Immature natural killer cell (primary cell): ENCODE data around the gene FOXD4L1. TPM values are rescaled to one million over a fixed set of nuclear protein-coding genes. Genes with fewer than 3 reads are reported as not detected.
"Not testable (repeated sequence)": the region's sequence is repeated elsewhere in the genome, so short reads cannot be mapped to it uniquely, and the experiment has no call there.

Source experiments
- DNase-seq, 3 donors: peaks; one replicate each; pipeline ENCODE4 v3.0.0; 2022; ENCODE audit warnings: mixed read lengths in 1 of 3
- H3K27ac Mint-ChIP-seq, 6 donors: one replicate each; pipeline ENCODE4 v1.8.0; 2020; ENCODE audit warnings: mixed read lengths in 6 of 6, mild to moderate bottlenecking in 5 of 6, inconsistent platforms in 4 of 6, moderate library complexity in 3 of 6
- H3K27me3 Mint-ChIP-seq, 3 donors: one replicate each; pipeline ENCODE4 v1.8.0; 2020 to 2021; ENCODE audit warnings: low read depth in 3 of 3, mild to moderate bottlenecking in 3 of 3, mixed read lengths in 3 of 3, moderate library complexity in 3 of 3, inconsistent platforms in 1 of 3
- H3K36me3 Mint-ChIP-seq, 3 donors: one replicate each; pipeline ENCODE4 v1.8.0; 2020; ENCODE audit warnings: mixed read lengths in 3 of 3, inconsistent platforms in 2 of 3, mild to moderate bottlenecking in 2 of 3
- H3K4me1 Mint-ChIP-seq, 2 donors: one replicate each; pipeline ENCODE4 v1.8.0; 2020; ENCODE audit warnings: inconsistent platforms in 2 of 2, mild to moderate bottlenecking in 2 of 2, mixed read lengths in 2 of 2, moderate library complexity in 1 of 2
- H3K4me3 Mint-ChIP-seq, 5 donors: one replicate each; pipeline ENCODE4 v1.8.0; 2020; ENCODE audit warnings: mild to moderate bottlenecking in 5 of 5, mixed read lengths in 5 of 5, inconsistent platforms in 3 of 5, moderate library complexity in 3 of 5
- H3K9me3 Mint-ChIP-seq, 6 donors: one replicate each; pipeline ENCODE4 v1.8.0; 2020; ENCODE audit warnings: mild to moderate bottlenecking in 6 of 6, mixed read lengths in 6 of 6, inconsistent platforms in 4 of 6, moderate library complexity in 3 of 6
- polyA plus RNA-seq, 3 donors: library from polyadenylated mRNA; unstranded; fragments of 300-500 nt; fragmentation: Illumina TruSeq; gene quantifications; one replicate each; pipeline ENCODE4 v1.2.3, GENCODE V29; 2021

The FOXD4L1 gene
- polyA plus RNA-seq, 3 donors from 2014 or later: not detected

DNA sequence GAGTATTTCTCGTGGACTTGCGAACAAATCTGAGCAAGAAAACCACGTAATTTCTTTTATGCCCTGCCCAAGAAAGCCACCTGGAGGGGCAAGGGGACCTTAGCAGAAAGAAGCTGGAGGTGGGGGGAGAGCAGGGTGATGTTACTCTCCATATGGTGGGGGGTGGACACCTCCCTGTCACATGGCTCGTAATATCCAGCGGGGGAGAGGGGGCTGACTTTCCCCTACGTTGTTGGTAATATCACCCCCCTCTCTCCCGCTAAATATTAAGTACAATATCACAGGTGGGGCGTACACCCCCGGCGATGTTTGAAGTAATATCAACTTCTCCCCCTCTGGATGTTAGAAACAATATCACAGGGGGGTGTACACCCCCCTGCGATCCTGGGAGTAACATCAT is 9.7 kb downstream of the FOXD4L1 start:
- peaks cover 2 to 14% (median 10%) of the 10 kb centered on the region in 3 donors for H3K27me3 Mint-ChIP-seq
- H3K9me3 Mint-ChIP-seq, DNase-seq, H3K4me3 Mint-ChIP-seq, H3K36me3 Mint-ChIP-seq, H3K4me1 Mint-ChIP-seq, H3K27ac Mint-ChIP-seq: not testable (repeated sequence)

DNA sequence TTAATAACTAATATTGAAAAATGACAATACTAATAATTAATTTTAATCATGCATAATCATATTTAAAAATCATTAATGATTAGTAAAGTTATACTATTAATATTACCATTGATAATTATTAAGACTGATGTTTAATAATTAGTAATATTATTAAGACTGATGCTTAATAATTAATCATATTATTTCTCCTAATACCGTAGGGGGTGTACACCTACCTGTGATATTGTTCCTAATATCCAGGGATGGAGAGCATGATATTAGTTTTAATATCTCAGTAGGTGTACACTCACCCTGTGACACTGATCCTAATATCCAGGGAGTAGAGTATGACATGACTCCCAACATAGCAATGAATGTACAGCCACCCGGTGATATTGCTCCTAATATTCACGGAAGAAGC is 12.4 kb downstream of the FOXD4L1 start:
- H3K27me3 Mint-ChIP-seq, H3K27ac Mint-ChIP-seq, H3K9me3 Mint-ChIP-seq, H3K4me1 Mint-ChIP-seq, DNase-seq, H3K36me3 Mint-ChIP-seq, H3K4me3 Mint-ChIP-seq: not testable (repeated sequence)

DNA sequence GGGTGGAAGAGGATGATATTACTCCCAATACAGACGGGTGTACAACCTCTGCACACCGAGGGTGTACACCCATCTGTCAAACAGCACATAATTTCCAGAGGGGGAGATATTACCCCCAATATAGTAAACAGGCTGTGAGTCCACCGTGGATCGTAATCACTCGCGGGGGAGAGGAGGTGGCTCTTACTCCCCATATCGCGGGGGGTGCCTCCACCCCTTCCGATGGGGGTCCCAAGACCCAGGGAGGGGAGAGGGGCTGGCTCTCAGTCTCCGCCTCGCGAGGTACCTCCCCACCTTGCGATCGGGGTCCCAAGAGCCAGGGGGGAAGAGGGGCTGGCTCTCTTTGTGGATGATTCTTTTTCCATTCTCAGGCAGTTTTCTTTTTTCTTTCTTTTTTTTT is 13.4 kb downstream of the FOXD4L1 start:
- H3K4me1 Mint-ChIP-seq, H3K27me3 Mint-ChIP-seq, DNase-seq, H3K27ac Mint-ChIP-seq, H3K4me3 Mint-ChIP-seq, H3K36me3 Mint-ChIP-seq, H3K9me3 Mint-ChIP-seq: not testable (repeated sequence)

- not testable (repeated sequence) for H3K4me3 Mint-ChIP-seq, H3K9me3 Mint-ChIP-seq, H3K36me3 Mint-ChIP-seq, DNase-seq, H3K4me1 Mint-ChIP-seq, H3K27ac Mint-ChIP-seq, H3K27me3 Mint-ChIP-seq
Observed at GRCh38 chr2:113515457-113515856, 17.0 kb downstream of the FOXD4L1 start.

GRCh38 chr2:113515995-113516394 is 17.5 kb downstream of the FOXD4L1 start:
- H3K4me1 Mint-ChIP-seq, H3K36me3 Mint-ChIP-seq, H3K27ac Mint-ChIP-seq, H3K4me3 Mint-ChIP-seq, DNase-seq, H3K9me3 Mint-ChIP-seq, H3K27me3 Mint-ChIP-seq: not testable (repeated sequence)

- not testable (repeated sequence) for H3K36me3 Mint-ChIP-seq
Observed at GRCh38 chr2:113517025-113517424, 18.6 kb downstream of the FOXD4L1 start.

DNA sequence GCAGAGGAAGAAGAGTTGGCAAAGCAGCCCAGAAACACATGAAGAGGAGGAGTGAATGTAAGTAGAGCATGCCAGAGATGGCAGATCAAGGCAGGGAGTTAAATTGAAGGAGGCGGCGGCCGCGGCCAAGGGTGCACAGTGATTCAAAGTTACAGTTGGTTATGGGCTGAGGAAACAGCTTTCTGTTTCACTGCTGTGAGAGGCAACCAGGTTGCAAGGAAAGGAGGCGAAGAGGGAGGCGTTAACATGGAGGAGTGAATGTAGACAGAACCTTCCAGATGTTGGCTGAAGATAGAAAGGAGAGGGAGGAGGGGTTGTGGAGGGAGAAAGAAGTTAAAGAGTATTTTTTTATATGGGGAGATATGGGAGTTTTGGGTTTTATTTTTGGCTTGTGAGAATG is 22.4 kb downstream of the FOXD4L1 start:
- not testable (repeated sequence) for H3K9me3 Mint-ChIP-seq, H3K4me3 Mint-ChIP-seq, H3K27me3 Mint-ChIP-seq, H3K4me1 Mint-ChIP-seq, DNase-seq, H3K27ac Mint-ChIP-seq, H3K36me3 Mint-ChIP-seq

More at GRCh38 chr2:113517025-113517424, 18.6 kb downstream of the FOXD4L1 start:
- DNase-seq, H3K9me3 Mint-ChIP-seq, H3K27me3 Mint-ChIP-seq, H3K4me3 Mint-ChIP-seq, H3K4me1 Mint-ChIP-seq: not testable (repeated sequence)
- peak overlapping the region in 1 of 6 donors; percentile 23 for H3K27ac Mint-ChIP-seq

DNA sequence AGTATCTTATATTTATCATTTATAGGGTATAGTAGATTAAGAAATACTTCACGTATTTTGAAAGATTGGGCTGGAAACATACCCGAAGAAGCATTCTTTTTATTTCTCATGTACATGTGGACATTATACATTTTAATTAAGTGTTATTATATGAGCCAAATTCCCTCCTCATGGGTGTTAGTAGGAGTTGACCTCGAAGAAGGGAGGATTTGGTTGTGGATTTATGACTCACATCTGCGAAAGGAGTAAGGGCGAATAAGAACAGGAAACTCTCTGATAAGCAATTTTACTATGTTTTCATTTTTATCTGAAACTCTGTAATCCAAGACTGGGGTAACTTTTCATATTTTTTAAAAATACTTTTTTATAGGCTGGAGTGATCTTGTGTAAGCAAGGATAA is 23.0 kb downstream of the FOXD4L1 start:
- not testable (repeated sequence) for H3K36me3 Mint-ChIP-seq, H3K4me1 Mint-ChIP-seq, H3K27me3 Mint-ChIP-seq, H3K9me3 Mint-ChIP-seq, H3K27ac Mint-ChIP-seq, DNase-seq, H3K4me3 Mint-ChIP-seq

- DNase-seq, H3K4me3 Mint-ChIP-seq, H3K9me3 Mint-ChIP-seq, H3K27me3 Mint-ChIP-seq, H3K4me1 Mint-ChIP-seq, H3K27ac Mint-ChIP-seq, H3K36me3 Mint-ChIP-seq: not testable (repeated sequence)
Observed at GRCh38 chr2:113524986-113525385, 26.5 kb downstream of the FOXD4L1 start.

GRCh38 chr2:113527350-113528045 is 29.0 kb downstream of the FOXD4L1 start:
- H3K27ac Mint-ChIP-seq, H3K36me3 Mint-ChIP-seq, H3K4me3 Mint-ChIP-seq, H3K4me1 Mint-ChIP-seq, H3K9me3 Mint-ChIP-seq, H3K27me3 Mint-ChIP-seq: not testable (repeated sequence)
- DNase-seq: peak; percentile 17 to 46 (median 28)

- H3K4me1 Mint-ChIP-seq, H3K36me3 Mint-ChIP-seq, H3K27ac Mint-ChIP-seq, DNase-seq, H3K9me3 Mint-ChIP-seq, H3K4me3 Mint-ChIP-seq, H3K27me3 Mint-ChIP-seq: not testable (repeated sequence)
Observed at GRCh38 chr2:113528126-113528525, 29.7 kb downstream of the FOXD4L1 start.

DNA sequence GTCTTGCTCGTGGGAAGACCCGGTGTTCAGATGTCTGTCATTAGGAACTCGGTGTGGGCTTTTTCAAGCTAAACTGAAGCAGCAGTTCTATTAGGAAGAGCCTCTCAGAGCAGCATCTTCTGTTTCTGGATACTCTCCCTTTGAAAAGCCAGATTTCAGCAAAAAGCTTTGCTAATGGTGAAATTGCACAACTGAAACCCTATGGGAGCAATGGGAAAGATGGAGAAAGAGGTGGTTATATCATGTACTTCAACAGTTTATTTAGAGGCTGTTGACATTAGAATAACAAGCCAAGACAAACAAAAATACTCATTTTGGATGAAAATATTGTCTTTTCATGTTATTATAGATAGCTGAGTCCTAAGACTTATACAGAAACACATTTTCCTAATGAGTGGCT is 30.4 kb downstream of the FOXD4L1 start:
- H3K27ac Mint-ChIP-seq, DNase-seq, H3K36me3 Mint-ChIP-seq, H3K27me3 Mint-ChIP-seq, H3K4me3 Mint-ChIP-seq, H3K4me1 Mint-ChIP-seq, H3K9me3 Mint-ChIP-seq: not testable (repeated sequence)

DNA sequence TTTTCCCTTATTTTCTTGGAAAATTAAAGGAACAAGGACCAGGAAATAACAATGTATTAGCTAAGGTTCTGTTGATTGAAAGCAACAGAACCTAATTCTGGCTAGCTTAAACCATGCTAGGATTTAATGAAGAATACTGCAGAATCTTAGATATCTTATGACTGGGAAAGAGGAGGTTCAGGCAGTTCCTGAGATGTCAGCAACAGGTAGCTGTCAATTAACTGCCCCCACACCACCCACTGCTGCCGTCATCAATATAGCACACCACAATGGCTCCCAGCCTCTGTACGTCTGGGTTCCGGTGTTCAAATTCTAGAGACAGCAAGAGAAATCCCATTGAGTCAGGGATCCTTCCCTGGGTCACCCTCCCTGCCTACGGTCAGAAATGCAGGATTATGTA is 34.5 kb downstream of the FOXD4L1 start:
- not testable (repeated sequence) for H3K27ac Mint-ChIP-seq, H3K27me3 Mint-ChIP-seq, H3K36me3 Mint-ChIP-seq, H3K4me3 Mint-ChIP-seq, H3K9me3 Mint-ChIP-seq, H3K4me1 Mint-ChIP-seq, DNase-seq

- not testable (repeated sequence) for H3K9me3 Mint-ChIP-seq, H3K27ac Mint-ChIP-seq, H3K27me3 Mint-ChIP-seq, H3K4me1 Mint-ChIP-seq, DNase-seq, H3K36me3 Mint-ChIP-seq, H3K4me3 Mint-ChIP-seq
Observed at GRCh38 chr2:113536573-113536972, 38.1 kb downstream of the FOXD4L1 start.

- not testable (repeated sequence) for H3K9me3 Mint-ChIP-seq, H3K36me3 Mint-ChIP-seq, H3K27ac Mint-ChIP-seq, DNase-seq, H3K4me1 Mint-ChIP-seq, H3K27me3 Mint-ChIP-seq
- peak overlapping the region; percentile 68 to 82 (median 79) for H3K4me3 Mint-ChIP-seq
Observed at GRCh38 chr2:113540834-113541203, 42.4 kb downstream of the FOXD4L1 start.
